ENCODE measurements around the gene KCNIP3. TPM values are rescaled to one million over a fixed set of nuclear protein-coding genes. Genes with fewer than 3 reads are reported as not detected.
A peak's percentile ranks its signal among the peaks of the same experiment; 100 is the strongest.
"Not testable (repeated sequence)": the region's sequence is repeated elsewhere in the genome, so short reads cannot be mapped to it uniquely, and the experiment has no call there.

Gene KCNIP3
- total RNA-seq, 2 donors from 2014 or later: 10.5 to 17.9 TPM

DNA sequence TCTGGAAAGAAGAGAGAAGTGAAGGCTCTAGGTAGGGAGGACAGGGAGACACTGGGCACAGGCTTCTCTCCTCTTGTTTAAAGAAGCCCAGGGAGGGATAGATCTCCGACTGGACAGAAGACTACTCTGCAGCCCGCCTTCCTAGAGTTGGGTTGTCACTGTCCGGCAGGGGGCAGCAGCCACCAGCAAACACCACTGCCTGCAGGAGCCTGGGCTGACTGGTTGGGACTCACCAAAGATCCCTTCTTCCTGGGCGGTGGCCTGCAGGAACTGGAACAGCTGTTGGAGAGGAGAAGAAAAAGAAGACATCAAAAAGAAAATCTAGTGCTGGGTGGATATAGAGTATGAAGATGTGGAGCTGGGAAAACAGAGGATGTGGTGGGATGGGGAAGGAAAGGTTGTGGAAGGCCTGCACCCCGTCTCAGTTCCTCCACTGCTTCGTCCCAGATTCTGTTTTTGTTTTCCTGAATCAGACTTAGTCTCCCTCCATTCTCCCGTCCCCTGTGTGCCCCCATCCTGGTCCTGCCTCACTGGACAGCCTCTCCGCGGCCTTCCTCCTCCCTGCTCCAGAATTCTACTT lies 117.0 kb downstream of the KCNIP3 start:
- DNase-seq (ENCODE audit: low spot score): peak; percentile 95
- intact Hi-C loops (cut with DNase I): loop anchor here in 1 of 2 donors (5.0 kb wide), 1 partner anchor 313 kb away; no protein-coding TSS in a partner anchor

DNA sequence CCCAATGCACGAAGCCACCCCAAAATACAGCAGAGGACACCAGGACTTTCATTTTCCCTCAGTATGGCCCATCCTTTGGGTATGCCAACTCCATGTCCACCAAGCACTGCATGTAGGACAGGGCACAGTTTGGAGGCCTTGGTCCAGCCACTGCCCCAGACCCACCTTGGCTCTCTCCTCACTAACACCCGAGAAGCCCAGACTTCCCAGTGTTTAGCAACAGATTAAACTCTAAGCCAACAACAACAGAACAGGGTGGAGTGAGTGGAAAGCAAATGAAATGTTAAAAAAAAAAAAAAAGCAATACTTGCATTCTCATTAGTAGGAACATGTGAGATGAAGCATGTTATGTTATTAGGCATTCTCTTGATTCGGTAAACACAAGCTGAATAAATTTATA lies 118.0 kb downstream of the KCNIP3 start:
- DNase-seq (ENCODE audit: low spot score); intact Hi-C loops (cut with DNase I): not testable (repeated sequence)

DNA sequence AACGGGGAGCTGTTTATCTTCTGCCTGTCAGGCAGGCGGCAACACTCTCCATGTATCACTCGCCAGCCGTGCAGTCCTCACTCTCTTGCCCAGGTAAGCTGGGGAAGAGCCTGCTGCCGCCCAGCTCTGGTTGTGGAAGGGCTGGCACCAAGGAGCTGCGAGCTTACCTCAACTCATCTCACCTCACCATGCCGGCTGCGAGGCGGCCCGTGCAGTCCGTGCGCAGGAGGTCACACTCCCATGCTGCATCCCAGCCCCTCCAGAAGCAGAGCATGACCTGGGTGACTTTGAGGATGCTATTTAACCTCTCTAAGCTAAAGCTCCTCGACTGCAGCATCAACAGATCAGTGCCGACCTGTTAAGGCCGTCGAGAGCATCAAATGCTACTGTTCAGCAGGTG lies 118.4 kb downstream of the KCNIP3 start:
- DNase-seq (ENCODE audit: low spot score); intact Hi-C loops (cut with DNase I): not testable (repeated sequence)

DNA sequence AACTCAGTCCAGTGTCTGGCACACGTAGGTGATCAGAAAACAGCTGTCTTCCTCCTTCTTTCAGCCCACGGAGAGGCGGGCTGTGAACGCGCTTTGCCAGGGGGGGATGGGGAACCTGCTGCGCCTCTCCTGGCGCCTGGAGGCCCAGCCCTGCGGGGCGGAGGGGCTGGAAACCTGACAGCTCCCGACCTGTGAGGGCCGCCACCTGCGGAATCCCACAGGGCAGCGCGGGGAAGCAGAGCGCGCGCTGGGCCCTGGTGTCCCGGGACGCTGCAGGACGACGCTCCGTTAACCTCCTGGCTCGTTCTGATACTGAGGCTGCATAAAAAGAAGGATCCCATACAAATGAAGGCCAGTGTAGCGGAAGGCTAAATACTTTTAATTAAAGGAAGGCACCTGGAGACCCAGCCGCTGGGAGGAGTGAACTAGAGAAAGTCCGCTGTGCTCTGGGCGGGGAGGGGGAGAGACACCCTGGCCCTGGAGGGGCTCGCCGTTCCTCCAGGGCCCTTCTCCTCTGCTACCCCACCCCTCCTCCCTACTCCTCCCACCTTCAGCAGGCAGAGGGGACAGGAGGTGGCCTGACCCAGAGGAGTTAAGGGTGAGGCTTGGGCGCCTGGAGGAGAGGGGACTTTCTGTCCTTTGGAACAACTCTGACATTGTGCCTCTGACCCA lies 130.2 kb downstream of the KCNIP3 start:
- intact Hi-C loops (cut with DNase I); DNase-seq (ENCODE audit: low spot score): not testable (repeated sequence)

DNA sequence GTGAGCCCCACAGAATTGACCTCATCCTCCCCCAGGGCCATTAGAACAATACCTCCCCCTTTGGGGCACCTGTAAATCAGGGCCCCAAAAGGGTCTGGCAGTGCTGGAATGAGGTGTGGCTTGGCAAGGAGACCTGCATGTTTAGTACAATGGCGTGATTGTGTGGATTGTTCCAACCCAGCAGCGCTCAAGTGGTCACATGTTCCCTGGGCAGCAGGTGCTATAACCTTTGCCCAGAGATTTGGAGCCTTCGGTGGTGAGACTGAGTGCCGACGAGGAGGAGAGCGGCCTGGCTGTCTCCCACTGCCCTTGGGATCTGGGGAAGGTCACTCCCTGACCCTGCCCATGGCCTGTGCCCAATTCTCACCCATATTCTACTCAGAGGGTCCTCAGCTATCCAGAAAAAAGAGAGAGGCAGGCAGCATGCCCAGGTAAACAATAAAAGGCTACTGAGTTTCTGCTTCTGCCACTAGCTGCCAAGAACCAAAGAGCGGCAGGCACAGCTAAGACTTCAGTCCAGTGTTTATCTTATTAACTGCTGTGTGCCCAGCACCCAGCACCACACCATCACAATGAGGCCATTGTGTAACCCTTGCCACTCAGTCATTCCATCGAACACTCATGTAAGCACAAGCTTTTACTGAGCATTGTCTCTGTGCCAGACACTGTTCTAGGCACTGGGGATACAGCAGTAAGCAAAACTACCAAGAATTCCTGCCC lies 132.8 kb downstream of the KCNIP3 start:
- DNase-seq (ENCODE audit: low spot score); intact Hi-C loops (cut with DNase I): not testable (repeated sequence)

DNA sequence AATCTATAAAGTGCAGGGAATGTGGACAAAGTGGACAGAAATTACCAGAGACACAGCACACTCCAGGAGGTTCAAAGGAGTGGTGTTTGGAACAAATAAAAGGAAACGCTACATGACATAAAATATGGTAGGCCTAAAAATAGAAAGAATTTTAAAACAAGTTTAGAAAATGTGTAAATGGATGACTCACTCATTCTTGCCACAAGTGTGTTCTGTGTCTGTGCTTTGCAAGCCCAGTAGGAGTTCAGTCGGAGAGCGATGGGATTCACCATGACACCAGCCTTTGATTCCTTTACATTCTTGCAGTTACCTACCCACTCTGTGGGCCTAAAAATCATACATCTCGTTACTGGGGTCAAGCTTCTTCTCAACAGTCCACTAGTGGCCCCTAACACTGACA lies 136.2 kb downstream of the KCNIP3 start:
- DNase-seq (ENCODE audit: low spot score); intact Hi-C loops (cut with DNase I): not testable (repeated sequence)

DNA sequence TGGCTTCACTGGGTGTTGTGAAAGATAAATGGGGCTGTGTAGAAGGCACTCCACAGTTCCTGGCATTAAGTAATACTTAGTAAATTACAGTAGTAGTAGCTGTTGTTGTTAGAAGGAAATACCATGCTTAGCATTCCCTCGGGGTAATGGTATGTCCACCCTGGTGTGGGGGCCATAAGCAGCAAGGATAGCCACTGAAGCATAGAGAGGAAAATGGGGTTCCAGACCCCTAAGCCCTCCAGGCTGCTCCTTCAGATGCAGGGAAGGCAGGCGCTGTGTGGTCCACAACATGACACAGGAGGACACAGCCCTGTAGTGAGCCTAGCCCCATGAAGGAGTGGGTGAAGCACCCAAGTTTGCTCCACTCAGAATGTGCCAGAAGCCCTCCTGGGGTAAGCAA lies 136.8 kb downstream of the KCNIP3 start:
- DNase-seq (ENCODE audit: low spot score); intact Hi-C loops (cut with DNase I): not testable (repeated sequence)

DNA sequence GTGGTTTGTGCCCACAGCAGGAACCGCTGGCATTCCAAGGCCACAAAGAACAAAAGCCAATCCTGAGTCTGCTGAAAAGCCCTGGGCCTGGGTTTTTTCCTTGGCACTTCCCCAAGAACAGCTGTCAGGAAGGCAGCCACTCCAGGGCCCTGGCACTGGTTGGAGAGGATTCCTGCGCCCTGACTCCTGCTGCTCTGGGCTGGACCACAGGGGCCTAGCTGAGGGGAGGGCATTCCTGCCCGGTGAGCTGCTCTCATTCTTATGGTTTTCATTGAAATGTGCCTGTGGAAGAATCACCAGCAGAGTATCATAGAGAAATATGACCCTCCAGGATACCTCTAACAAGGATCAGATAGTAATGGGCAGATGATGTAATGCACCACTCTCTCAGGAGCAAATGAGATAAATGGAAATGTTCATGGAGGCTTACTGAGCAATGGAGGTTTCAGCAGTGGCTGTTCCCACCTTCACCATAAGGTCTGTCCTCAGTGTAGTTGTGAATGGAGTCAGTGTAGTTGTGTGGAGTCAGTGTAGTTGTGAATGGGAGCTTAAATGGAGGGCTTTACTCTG lies 137.4 kb downstream of the KCNIP3 start:
- intact Hi-C loops (cut with DNase I): not testable (repeated sequence)
- DNase-seq (ENCODE audit: low spot score): peak; percentile 72

DNA sequence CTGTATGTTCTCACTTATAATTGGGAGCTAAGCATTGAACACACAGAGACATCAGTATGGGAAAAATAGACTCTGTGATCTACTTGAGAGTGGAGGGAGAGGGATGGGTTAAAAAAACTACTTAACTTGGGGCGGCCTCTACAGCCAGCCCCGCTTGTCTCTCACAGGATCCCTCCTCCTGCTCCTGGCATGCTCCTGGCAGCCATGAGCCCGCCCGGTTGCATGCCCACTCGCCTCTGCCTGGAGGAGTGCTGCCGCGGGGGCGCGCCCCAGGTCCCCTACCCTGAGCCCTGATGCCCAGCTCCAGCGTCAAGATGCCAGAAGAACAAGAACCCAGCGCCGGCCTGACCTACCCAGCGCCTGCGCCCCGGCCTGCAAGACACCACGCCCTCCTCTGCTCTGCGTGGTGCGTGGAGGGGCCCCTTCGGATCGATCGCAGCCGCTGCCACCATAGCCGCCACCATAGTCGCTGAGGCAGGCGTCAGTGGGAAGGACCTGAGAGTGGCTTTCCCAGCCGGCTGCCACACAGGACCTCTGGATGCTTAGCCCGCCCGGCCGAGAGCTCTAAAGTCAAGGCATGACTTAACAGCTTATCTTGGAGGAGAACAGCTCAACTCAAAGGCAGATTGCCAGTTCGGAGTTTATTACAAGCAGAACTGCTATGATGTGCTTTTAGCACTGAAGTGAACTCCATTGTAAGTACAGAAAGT lies 138.2 kb downstream of the KCNIP3 start:
- intact Hi-C loops (cut with DNase I); DNase-seq (ENCODE audit: low spot score): not testable (repeated sequence)

Other genes starting within 250 kb of the KCNIP3 start
- gene MRPS5, start 175.5 kb upstream of the KCNIP3 start, total RNA-seq: 10 to 100 TPM; 32.2 to 33.7 TPM
- 10 to 100 TPM; 12.2 to 14.9 TPM for gene ZNF514, start 137.5 kb upstream of the KCNIP3 start, total RNA-seq
- gene ZNF2, start 131.5 kb upstream of the KCNIP3 start, total RNA-seq: 1 to 10 TPM; 2.2 to 2.7 TPM
- gene ZNF892, start 89.8 kb upstream of the KCNIP3 start, total RNA-seq: 1 to 10 TPM; 4.1 to 4.8 TPM
- 1 to 10 TPM in 1 of 2 donors, under 1 TPM in 1; 0.28 to 2.2 TPM for gene PROM2, start 22.9 kb upstream of the KCNIP3 start, total RNA-seq
- 10 to 100 TPM; 14.1 to 18.3 TPM for gene FAHD2A, start 105.4 kb downstream of the KCNIP3 start, total RNA-seq
- gene TRIM43B, start 187.4 kb downstream of the KCNIP3 start, total RNA-seq: not detected

Data from posterior vena cava (tissue), 2 donors.